HG02938 (cell line): ENCODE measurements around the gene C1orf159.

Experiments used
- ATAC-seq: cut with Tn5 transposase; IDR thresholded peaks from one replicate; pipeline ENCODE4 v1.9.1; 2021; ENCODE audit warnings: mild to moderate bottlenecking, moderate library complexity; ENCODE audit not compliant: unreplicated experiment

Gene C1orf159

GRCh38 chr1:1132956-1133750 is 17.3 kb upstream of the C1orf159 start:
- ATAC-seq: no peak

GRCh38 chr1:1132042-1132950 is 16.4 kb upstream of the C1orf159 start:
- no peak for ATAC-seq

GRCh38 chr1:1130206-1131120 is 14.6 kb upstream of the C1orf159 start:
- no peak for ATAC-seq

- ATAC-seq: no peak
Measured at GRCh38 chr1:1129381-1129821, 13.5 kb upstream of the C1orf159 start.

- no peak for ATAC-seq
Measured at GRCh38 chr1:1128454-1129139, 12.7 kb upstream of the C1orf159 start.

- ATAC-seq: no peak
Measured at GRCh38 chr1:1127551-1128451, 11.9 kb upstream of the C1orf159 start.

GRCh38 chr1:1125945-1126344 is 10.1 kb upstream of the C1orf159 start:
- ATAC-seq: no peak

GRCh38 chr1:1124786-1125642 is 9.1 kb upstream of the C1orf159 start:
- ATAC-seq: no peak

GRCh38 chr1:1124508-1124785 is 8.6 kb upstream of the C1orf159 start:
- ATAC-seq: no peak

- ATAC-seq: no peak
Measured at GRCh38 chr1:1123581-1124507, 8.0 kb upstream of the C1orf159 start.

- ATAC-seq: no peak
Measured at GRCh38 chr1:1122981-1123480, 7.1 kb upstream of the C1orf159 start.

GRCh38 chr1:1122078-1122811 is 6.4 kb upstream of the C1orf159 start:
- no peak for ATAC-seq

GRCh38 chr1:1121611-1122077 is 5.8 kb upstream of the C1orf159 start:
- no peak for ATAC-seq

GRCh38 chr1:1120866-1121591 is 5.1 kb upstream of the C1orf159 start:
- ATAC-seq: no peak

- ATAC-seq: no peak
Measured at GRCh38 chr1:1120096-1120495, 4.2 kb upstream of the C1orf159 start.
